Suprapubic skin (tissue), 4 donors: Measurements from ENCODE around the gene RBM8A.

ENCODE experiments used
- CTCF ChIP-seq, 2 donors: fragments of 200-600 bp in 1 of 2; fragments of 450-650 bp in 1 of 2; sonication (generic) in 1 of 2; IDR thresholded peaks; one replicate each; pipeline ENCODE4 v1.5.1; 2016 to 2019; ENCODE audit warnings: antibody characterized with exemption in 2 of 2, mild to moderate bottlenecking in 1 of 2, moderate library complexity in 1 of 2
- POLR2A ChIP-seq, 2 donors: fragments of 450-650 bp; IDR thresholded peaks; one replicate each; pipeline ENCODE4 v1.6.1; 2017; ENCODE audit warnings: antibody characterized with exemption in 2 of 2, mild to moderate bottlenecking in 2 of 2, moderate library complexity in 2 of 2
- POLR2AphosphoS5 ChIP-seq, 3 donors: sonication (generic); formaldehyde crosslinking; IDR thresholded peaks; one replicate each; pipeline ENCODE4 v1.6.1; 2017; ENCODE audit warnings: antibody characterized with exemption in 3 of 3

DNA sequence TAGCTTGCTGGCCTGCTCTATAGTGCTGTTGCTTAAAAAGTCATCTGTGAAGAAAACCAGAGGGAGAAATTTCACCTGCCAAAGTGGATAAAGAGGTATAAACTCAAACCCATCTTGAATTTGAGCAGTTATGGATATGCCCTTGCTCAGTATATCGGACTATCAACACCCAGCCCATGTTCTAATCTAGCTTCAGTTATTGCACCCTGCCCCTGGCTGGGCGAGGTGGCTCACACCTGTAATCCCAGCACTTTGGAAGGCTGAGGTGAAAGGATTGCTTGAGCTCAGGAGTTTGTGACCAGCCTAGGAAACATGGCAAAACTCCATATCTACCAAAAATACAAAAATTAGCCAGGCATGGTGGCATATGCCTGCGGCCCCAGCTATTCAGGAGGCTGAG lies 17.2 kb upstream of the RBM8A start:
- TF ChIP-seq CTCF (IDR thresholded peaks at IDR 0.05) (no peak), POLR2A (IDR thresholded peaks at IDR 0.05) (no peak), POLR2AphosphoS5 (IDR thresholded peaks at IDR 0.05) (no peak)
